Naive thymus-derived CD8-positive, alpha-beta T cell (primary cell): ENCODE results near the gene RASA3. TPM values are rescaled to one million over a fixed set of nuclear protein-coding genes. Genes with fewer than 3 reads are reported as not detected.
"Not testable (repeated sequence)": the region's sequence is repeated elsewhere in the genome, so short reads cannot be mapped to it uniquely, and the experiment has no call there.

Experiments
- ATAC-seq, 2 donors: fragments of 150-1000 bp; cut with Tn5 transposase in 1 of 2; sonication (Bioruptor Pico), chemical (Tn5 transposase) in 1 of 2; 1 replicate in 1 of 2; 2 replicates in 1 of 2; pipeline ENCODE4 v1.10.0; 2021; ENCODE audit warnings: mild to moderate bottlenecking in 2 of 2, moderate library complexity in 2 of 2
- POLR2A ChIA-PET: fragments of 350-600 bp; sonication (Branson Sonifier 250); formaldehyde crosslinking; loops from one replicate; lab custom pipeline; 2021; ENCODE audit warnings: antibody characterized with exemption; lab: Charles Lee
- DNase-seq, 10 donors: peaks; one replicate each; pipeline versions ENCODE4 v3.0.0 to v3.0.0-alpha.2; 2020 to 2022
- H3K27ac Mint-ChIP-seq, 10 donors: one replicate each; pipeline ENCODE4 v1.8.0; 2020 to 2022; ENCODE audit warnings: mild to moderate bottlenecking in 10 of 10, mixed read lengths in 10 of 10, moderate library complexity in 4 of 10, inconsistent platforms in 1 of 10
- H3K27me3 Mint-ChIP-seq, 5 donors: one replicate each; pipeline ENCODE4 v1.8.0; 2021 to 2022; ENCODE audit warnings: mixed read lengths in 5 of 5
- H3K36me3 Mint-ChIP-seq, 3 donors: one replicate each; pipeline ENCODE4 v1.8.0; 2020 to 2022; ENCODE audit warnings: mixed read lengths in 3 of 3, mild to moderate bottlenecking in 2 of 3, inconsistent platforms in 1 of 3
- H3K4me1 Mint-ChIP-seq, 4 donors: one replicate each; pipeline ENCODE4 v1.8.0; 2021 to 2022; ENCODE audit warnings: mixed read lengths in 4 of 4
- H3K4me3 Mint-ChIP-seq, 10 donors: one replicate each; pipeline ENCODE4 v1.8.0; 2020 to 2022; ENCODE audit warnings: mild to moderate bottlenecking in 10 of 10, mixed read lengths in 10 of 10, moderate library complexity in 6 of 10, inconsistent platforms in 1 of 10
- H3K9me3 Mint-ChIP-seq, 9 donors: one replicate each; pipeline ENCODE4 v1.8.0; 2020 to 2022; ENCODE audit warnings: mixed read lengths in 9 of 9, mild to moderate bottlenecking in 3 of 9, inconsistent platforms in 1 of 9, moderate library complexity in 1 of 9
- polyA plus RNA-seq, 3 donors: library from polyadenylated mRNA; unstranded; fragments of 300-500 nt; fragmentation: Illumina TruSeq; gene quantifications; one replicate each; pipeline ENCODE4 v1.2.3, GENCODE V29; 2021
- total RNA-seq, 8 experiments: library from RNA in 2 of 8; stranded (reverse) in 2 of 8; gene quantifications; one replicate each; pipeline ENCODE4 v1.2.3 and lab custom pipeline; 2021 to 2026

Gene RASA3
- total and polyA plus RNA-seq, 5 experiments from 2014 or later = 62.2 to 196 (median 169) TPM

GRCh38 chr13:113996912-113997745 lies 135.3 kb downstream of the RASA3 start:
- peaks cover 0 to 67% (median 14%) of the 10 kb centered on the region in 3 donors for H3K36me3 Mint-ChIP-seq
- POLR2A ChIA-PET = interaction anchor here (0.7 to 1.3 kb wide), 3 partner anchors 31 to 155 kb away, joined by 3 read pairs; no protein-coding TSS in a partner anchor
- peaks cover 0 to 4% (median 0%) of the 10 kb centered on the region in 9 donors for H3K9me3 Mint-ChIP-seq
- peaks cover 0 to 7% (median 2%) of the 10 kb centered on the region in 4 donors for H3K4me1 Mint-ChIP-seq
- peak overlapping the region in 4 of 10 donors; percentile 6 to 71 (median 35) for H3K27ac Mint-ChIP-seq
- DNase-seq (peak in 1 of 10 donors; percentile 18), ATAC-seq (no peak)
- no peaks in the 10 kb centered on the region for H3K27me3 Mint-ChIP-seq
- peak overlapping the region in 2 of 10 donors; percentile 57 to 63 for H3K4me3 Mint-ChIP-seq

DNA sequence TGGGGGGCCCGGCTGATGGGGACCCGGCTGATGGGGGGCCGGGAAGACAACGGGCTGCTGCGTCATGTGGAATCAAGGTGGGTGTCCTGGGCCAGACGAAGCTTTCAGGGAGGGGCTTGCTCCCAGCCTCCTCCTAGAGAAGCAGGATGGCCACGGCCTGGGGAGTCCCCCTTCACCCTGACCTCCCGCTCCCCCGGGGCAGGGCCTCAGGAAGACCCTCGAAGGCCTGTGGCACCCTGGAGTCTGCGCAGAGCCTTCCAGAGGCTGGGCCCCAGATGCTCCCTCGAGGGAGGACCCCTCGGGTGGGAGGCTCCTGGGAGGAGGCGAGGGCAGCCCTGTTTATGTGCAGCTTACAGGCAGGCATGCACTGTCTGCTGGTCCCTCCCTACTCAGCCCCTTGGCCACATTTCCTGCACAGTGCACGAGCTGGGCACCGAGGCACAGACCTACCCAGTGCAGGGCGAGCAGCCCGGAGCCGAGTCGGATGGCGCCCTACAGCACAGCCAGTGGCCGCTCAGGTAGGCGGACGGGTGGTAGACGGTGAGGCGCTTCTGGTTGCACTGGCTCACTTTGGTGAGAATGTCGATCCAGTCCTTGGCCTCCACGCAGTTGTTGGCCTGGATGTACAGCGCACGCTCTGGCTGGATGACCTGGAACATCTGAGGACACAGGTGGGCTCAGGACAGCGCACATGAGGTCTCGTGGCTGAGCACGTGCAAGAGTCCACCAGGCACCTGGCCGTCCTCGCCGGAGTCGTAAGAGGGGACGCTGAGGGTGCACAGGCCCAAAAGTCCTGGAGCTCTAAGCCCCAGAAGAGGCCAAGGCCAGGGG lies 136.1 kb downstream of the RASA3 start:
- peaks cover 0 to 12% (median 3%) of the 10 kb centered on the region in 4 donors for H3K4me1 Mint-ChIP-seq
- ATAC-seq (no peak), DNase-seq (peak in 1 of 10 donors; percentile 38)
- H3K9me3 Mint-ChIP-seq = peaks cover 0 to 4% (median 0%) of the 10 kb centered on the region in 9 donors
- POLR2A ChIA-PET = interaction anchor here (0.7 to 1.3 kb wide), 4 partner anchors 14 to 154 kb away, joined by 3 read pairs; no protein-coding TSS in a partner anchor
- peak overlapping the region in 2 of 10 donors; percentile 19 to 56 for H3K27ac Mint-ChIP-seq
- no peaks in the 10 kb centered on the region for H3K27me3 Mint-ChIP-seq
- no peak overlapping the region for H3K4me3 Mint-ChIP-seq
- H3K36me3 Mint-ChIP-seq = peaks cover 5 to 70% (median 15%) of the 10 kb centered on the region in 3 donors

DNA sequence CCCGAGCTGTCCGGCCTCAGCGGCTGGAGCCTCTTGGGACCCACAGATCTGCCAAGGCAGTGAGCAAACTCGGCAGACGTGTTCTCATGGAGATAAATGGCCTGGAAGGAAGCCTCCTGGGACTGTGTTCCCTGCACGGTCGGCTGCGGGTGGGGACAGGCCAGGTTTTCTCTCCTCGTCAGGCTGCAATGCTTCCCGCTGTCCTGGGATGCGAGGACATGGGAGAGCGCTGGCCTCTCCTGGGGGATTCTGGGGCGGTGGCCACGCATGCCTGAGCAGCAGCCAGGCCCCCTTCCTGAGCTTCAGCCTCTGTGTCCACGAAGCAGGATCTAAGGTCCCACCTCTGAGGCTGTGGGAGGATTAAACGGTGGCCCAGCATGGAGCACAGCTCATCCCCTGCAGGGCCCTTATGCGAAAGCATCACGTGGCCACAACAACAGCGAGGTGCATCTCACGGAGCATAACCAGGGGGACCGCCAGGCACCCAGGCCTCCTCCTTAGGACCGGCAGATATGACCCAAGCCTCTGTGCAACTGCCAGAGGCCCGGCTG lies 137.3 kb downstream of the RASA3 start:
- no peak for ATAC-seq
- POLR2A ChIA-PET = interaction anchor here (1.0 to 1.5 kb wide), 2 partner anchors 13 kb away, joined by 3 to 6 read pairs; no protein-coding TSS in a partner anchor
- Mint-ChIP-seq H3K27ac (peak overlapping the region in 3 of 10 donors; percentile 43 to 80 (median 75)), H3K27me3 (no peaks in the 10 kb centered on the region), H3K4me3 (peak overlapping the region in 2 of 10 donors; percentile 31 to 41), H3K9me3 (peaks cover 0 to 2% (median 0%) of the 10 kb centered on the region in 9 donors), H3K4me1 (peaks cover under 1 to 15% (median 4%) of the 10 kb centered on the region in 4 donors), H3K36me3 (peaks cover 5 to 71% (median 21%) of the 10 kb centered on the region in 3 donors)
- DNase-seq = peak in 1 of 10 donors; percentile 50

DNA sequence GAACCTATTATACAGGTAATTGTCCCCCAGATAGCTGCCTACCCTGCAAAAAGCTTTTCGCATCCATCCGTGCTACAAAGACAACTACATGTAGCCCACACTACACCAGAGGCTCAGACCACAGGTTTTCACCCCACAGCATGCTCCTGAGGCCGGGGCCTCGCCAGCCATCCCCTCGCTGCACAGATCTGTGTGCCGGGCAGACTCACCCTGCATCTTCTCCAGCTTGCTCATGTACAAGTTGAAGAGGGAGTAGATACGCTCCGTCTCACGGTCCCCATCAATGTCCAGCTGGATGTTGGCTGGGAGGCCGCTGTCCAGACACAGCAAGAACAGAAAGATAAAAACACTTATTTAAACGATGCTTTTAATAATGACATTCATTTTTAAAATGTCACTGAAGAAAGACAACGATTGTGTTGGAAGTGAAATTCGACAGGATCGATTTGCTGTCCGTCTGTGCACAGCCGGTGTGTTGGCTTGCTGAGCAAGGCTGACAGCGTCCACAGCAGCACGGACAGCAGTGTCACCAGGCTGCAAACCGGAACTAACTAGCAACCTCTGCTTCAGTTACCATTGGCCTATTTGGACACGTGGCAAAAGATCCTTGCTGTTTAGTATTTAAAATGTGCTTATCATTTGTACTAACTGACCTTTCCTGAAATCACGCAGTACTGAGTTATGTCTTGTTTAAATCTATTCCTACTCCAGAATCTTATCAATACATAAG lies 140.0 kb downstream of the RASA3 start:
- no peak for ATAC-seq
- H3K27ac Mint-ChIP-seq = peak overlapping the region in 7 of 10 donors; percentile 7 to 50 (median 33)
- H3K9me3 Mint-ChIP-seq = no peaks in the 10 kb centered on the region
- H3K4me3 Mint-ChIP-seq = peak overlapping the region in 1 of 10 donors; percentile 9
- POLR2A ChIA-PET = no interaction called here
- no peaks in the 10 kb centered on the region for H3K27me3 Mint-ChIP-seq
- peaks cover 6 to 25% (median 16%) of the 10 kb centered on the region in 4 donors for H3K4me1 Mint-ChIP-seq
- DNase-seq = peak in 1 of 10 donors; percentile 9
- peaks cover 5 to 67% (median 18%) of the 10 kb centered on the region in 3 donors for H3K36me3 Mint-ChIP-seq

- DNase-seq = no peak
These were observed 140.7 kb downstream of the RASA3 start for GRCh38 chr13:113991676-113992179.

GRCh38 chr13:113991191-113991669 lies 141.2 kb downstream of the RASA3 start:
- H3K9me3 Mint-ChIP-seq = no peaks in the 10 kb centered on the region
- ATAC-seq (no peak), DNase-seq (no peak)
- peaks cover 6 to 20% (median 16%) of the 10 kb centered on the region in 4 donors for H3K4me1 Mint-ChIP-seq
- no peaks in the 10 kb centered on the region for H3K27me3 Mint-ChIP-seq
- H3K4me3 Mint-ChIP-seq = peak overlapping the region in 1 of 10 donors; percentile 18
- POLR2A ChIA-PET = interaction anchor here (0.6 to 0.8 kb wide), 2 partner anchors 60 to 81 kb away, joined by 3 read pairs; no protein-coding TSS in a partner anchor
- peak overlapping the region in 2 of 10 donors; percentile 31 to 40 for H3K27ac Mint-ChIP-seq
- H3K36me3 Mint-ChIP-seq = peaks cover 5 to 60% (median 18%) of the 10 kb centered on the region in 3 donors

More at GRCh38 chr13:113991676-113992179, 140.7 kb downstream of the RASA3 start:
- Mint-ChIP-seq H3K27me3 (no peaks in the 10 kb centered on the region), H3K27ac (peak overlapping the region in 8 of 10 donors; percentile 7 to 75 (median 40)), H3K9me3 (no peaks in the 10 kb centered on the region), H3K4me1 (peaks cover 6 to 20% (median 16%) of the 10 kb centered on the region in 4 donors), H3K36me3 (peaks cover 5 to 62% (median 18%) of the 10 kb centered on the region in 3 donors), H3K4me3 (peak overlapping the region in 2 of 10 donors; percentile 9 to 81)
- no peak for ATAC-seq
- POLR2A ChIA-PET = no interaction called here

GRCh38 chr13:113990321-113990837 lies 142.0 kb downstream of the RASA3 start:
- POLR2A ChIA-PET = no interaction called here
- no peaks in the 10 kb centered on the region for H3K9me3 Mint-ChIP-seq

GRCh38 chr13:113989585-113990300 lies 142.7 kb downstream of the RASA3 start:
- peak in 1 of 10 donors; percentile 27 for DNase-seq
- Mint-ChIP-seq H3K36me3 (peaks cover 5 to 55% (median 18%) of the 10 kb centered on the region in 3 donors), H3K27ac (peak overlapping the region in 9 of 10 donors; percentile 32 to 92 (median 79))

More at GRCh38 chr13:113990321-113990837, 142.0 kb downstream of the RASA3 start:
- peak overlapping the region in 3 of 10 donors; percentile 48 to 63 (median 48) for H3K4me3 Mint-ChIP-seq
- ATAC-seq = no peak
- peaks cover 5 to 60% (median 18%) of the 10 kb centered on the region in 3 donors for H3K36me3 Mint-ChIP-seq
- peak overlapping the region in 6 of 10 donors; percentile 38 to 92 (median 61) for H3K27ac Mint-ChIP-seq
- peaks cover 6 to 20% (median 16%) of the 10 kb centered on the region in 4 donors for H3K4me1 Mint-ChIP-seq
- DNase-seq = peak in 1 of 10 donors; percentile 27
- H3K27me3 Mint-ChIP-seq = no peaks in the 10 kb centered on the region

DNA sequence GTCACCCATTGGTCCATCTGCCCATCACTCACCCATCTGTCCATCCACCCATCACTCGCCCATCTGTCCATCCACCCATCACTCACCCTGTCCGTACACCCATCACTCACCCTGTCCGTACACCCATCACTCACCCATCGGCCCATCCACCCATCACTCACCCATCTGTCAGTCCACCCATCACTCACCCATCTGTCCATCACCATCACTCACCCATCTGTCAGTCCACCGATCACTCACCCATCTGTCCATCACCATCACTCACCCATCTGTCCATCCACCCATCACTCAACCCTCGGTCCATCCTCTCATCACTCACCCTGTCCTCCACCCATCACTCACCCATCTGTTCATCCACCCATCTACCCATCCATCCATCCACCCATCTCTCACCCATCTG lies 143.6 kb downstream of the RASA3 start:
- Mint-ChIP-seq H3K4me3 (peak overlapping the region in 3 of 10 donors; percentile 30 to 65 (median 33)), H3K36me3 (peaks cover 5 to 50% (median 14%) of the 10 kb centered on the region in 3 donors), H3K4me1 (peaks cover 6 to 20% (median 16%) of the 10 kb centered on the region in 4 donors), H3K27ac (peak overlapping the region in 5 of 10 donors; percentile 13 to 92 (median 77))
- H3K27me3 Mint-ChIP-seq, ATAC-seq, POLR2A ChIA-PET, DNase-seq, H3K9me3 Mint-ChIP-seq: not testable (repeated sequence)

More at GRCh38 chr13:113989585-113990300, 142.7 kb downstream of the RASA3 start:
- Mint-ChIP-seq H3K4me1 (peaks cover 6 to 20% (median 16%) of the 10 kb centered on the region in 4 donors), H3K4me3 (peak overlapping the region in 4 of 10 donors; percentile 36 to 63 (median 48)), H3K9me3 (no peaks in the 10 kb centered on the region), H3K27me3 (no peaks in the 10 kb centered on the region)
- POLR2A ChIA-PET = no interaction called here
- ATAC-seq = no peak

DNA sequence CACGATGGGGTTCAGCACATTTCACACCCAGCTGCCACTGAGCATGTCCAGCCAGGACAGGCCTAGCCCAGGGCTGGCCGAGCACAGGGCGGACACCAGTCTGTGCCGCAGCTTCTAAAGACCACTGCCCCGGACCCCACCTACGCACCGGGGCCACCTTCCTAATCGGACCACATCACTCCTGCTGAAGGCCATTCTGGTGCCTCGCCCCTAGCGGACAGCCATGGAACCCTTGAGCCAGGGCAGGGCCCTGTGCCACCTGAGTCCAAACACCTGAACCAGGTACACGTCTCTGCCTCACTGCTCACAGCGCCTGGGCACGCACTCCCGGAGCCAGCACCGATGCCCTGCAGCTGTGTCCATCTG lies 150.1 kb downstream of the RASA3 start:
- Mint-ChIP-seq H3K27ac (no peak overlapping the region), H3K27me3 (no peaks in the 10 kb centered on the region), H3K36me3 (peaks cover 5 to 57% (median 27%) of the 10 kb centered on the region in 3 donors), H3K9me3 (peaks cover 0 to 2% (median 0%) of the 10 kb centered on the region in 9 donors), H3K4me1 (peaks cover 0 to 10% (median 7%) of the 10 kb centered on the region in 4 donors), H3K4me3 (peak overlapping the region in 3 of 10 donors; percentile 15 to 50 (median 20))
- POLR2A ChIA-PET = interaction anchor here (1.0 to 2.1 kb wide), 4 partner anchors 12 to 127 kb away, joined by 3 to 9 read pairs (median 4); no protein-coding TSS in a partner anchor
- DNase-seq (no peak), ATAC-seq (no peak)
